Activated T-helper 1 cell treated with anti-CD3 and anti-CD28 coated beads, Interleukin-12 subunit alpha, Interleukin-12 subunit beta, Interleukin-2, Interleukin-4 antibody, amounts not matched to agents 30 ng/mL and 10 ng/mL and 1 ng/mL, durations not matched to agents 14 hours and 24 hours and 36 hours (primary cell): ENCODE data around the gene MICU1. TPM values are rescaled to one million over a fixed set of nuclear protein-coding genes. Genes with fewer than 3 reads are reported as not detected.
"Not testable (repeated sequence)": the region's sequence is repeated elsewhere in the genome, so short reads cannot be mapped to it uniquely, and the experiment has no call there.

Experiments
- DNase-seq: peaks from one replicate; pipeline ENCODE4 v3.0.0; 2021; ENCODE audit warnings: low spot score
- H3K27ac Mint-ChIP-seq: one replicate; pipeline ENCODE4 v1.8.0; 2021; ENCODE audit warnings: mild to moderate bottlenecking, mixed read lengths
- H3K27me3 Mint-ChIP-seq: one replicate; pipeline ENCODE4 v1.8.0; 2022; ENCODE audit warnings: mild to moderate bottlenecking, moderate library complexity, mixed read lengths; ENCODE audit not compliant: insufficient read depth
- H3K36me3 Mint-ChIP-seq: one replicate; pipeline ENCODE4 v1.8.0; 2021; ENCODE audit warnings: low read depth, mixed read lengths
- H3K4me1 Mint-ChIP-seq: one replicate; pipeline ENCODE4 v1.8.0; 2021; ENCODE audit warnings: low read depth, mixed read lengths
- H3K4me3 Mint-ChIP-seq: one replicate; pipeline ENCODE4 v1.8.0; 2021; ENCODE audit warnings: mild to moderate bottlenecking, moderate library complexity, mixed read lengths
- H3K9me3 Mint-ChIP-seq: one replicate; pipeline ENCODE4 v1.8.0; 2021; ENCODE audit warnings: mixed read lengths
- intact Hi-C: fragments of 100-400 bp; cut with micrococcal nuclease; formaldehyde crosslinking; loops from one replicate; pipeline ENCODE4 v1.15.1; 2024
- total RNA-seq: library from RNA; stranded (reverse); gene quantifications from 2 replicates; pipeline ENCODE4 v1.2.3, GENCODE V29; 2022

The MICU1 gene
- total RNA-seq, 1 donor from 2014 or later = 28.4 TPM

GRCh38 chr10:72477463-72477862 is 148.4 kb downstream of the MICU1 start:
- intact Hi-C loops = no loop called here
- H3K4me3 Mint-ChIP-seq = no peak overlapping the region
- no peak for DNase-seq

DNA sequence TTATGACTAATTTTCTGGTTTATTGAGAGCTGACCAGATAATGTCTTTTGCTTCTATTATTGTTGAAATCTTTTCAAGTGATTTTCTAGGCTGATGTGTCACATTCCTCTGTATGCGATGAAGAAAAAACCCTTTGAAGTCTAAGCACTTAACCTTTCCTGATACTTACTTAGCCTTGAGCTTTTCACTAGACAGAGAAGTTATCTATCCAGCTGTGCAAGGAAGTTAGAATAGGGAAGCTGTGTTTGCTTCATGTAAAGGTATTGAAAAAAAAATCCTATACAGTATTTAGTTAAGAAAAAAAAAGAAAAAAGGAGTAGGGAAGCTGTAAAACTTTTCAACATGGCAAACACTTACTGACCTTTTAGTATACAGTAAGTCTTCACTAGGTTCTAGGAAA is 153.6 kb downstream of the MICU1 start:
- no peaks in the 10 kb centered on the region for H3K4me1 Mint-ChIP-seq
- no peak overlapping the region for H3K4me3 Mint-ChIP-seq
- no peaks in the 10 kb centered on the region for H3K9me3 Mint-ChIP-seq
- H3K27ac Mint-ChIP-seq = no peak overlapping the region
- no peaks in the 10 kb centered on the region for H3K27me3 Mint-ChIP-seq
- intact Hi-C loops = no loop called here
- peaks cover 12% of the 10 kb centered on the region for H3K36me3 Mint-ChIP-seq
- no peak for DNase-seq

More at GRCh38 chr10:72477463-72477862, 148.4 kb downstream of the MICU1 start:
- Mint-ChIP-seq H3K27me3 (no peaks in the 10 kb centered on the region), H3K36me3 (peaks cover 7% of the 10 kb centered on the region), H3K4me1 (no peaks in the 10 kb centered on the region), H3K9me3 (no peaks in the 10 kb centered on the region), H3K27ac (no peak overlapping the region)

DNA sequence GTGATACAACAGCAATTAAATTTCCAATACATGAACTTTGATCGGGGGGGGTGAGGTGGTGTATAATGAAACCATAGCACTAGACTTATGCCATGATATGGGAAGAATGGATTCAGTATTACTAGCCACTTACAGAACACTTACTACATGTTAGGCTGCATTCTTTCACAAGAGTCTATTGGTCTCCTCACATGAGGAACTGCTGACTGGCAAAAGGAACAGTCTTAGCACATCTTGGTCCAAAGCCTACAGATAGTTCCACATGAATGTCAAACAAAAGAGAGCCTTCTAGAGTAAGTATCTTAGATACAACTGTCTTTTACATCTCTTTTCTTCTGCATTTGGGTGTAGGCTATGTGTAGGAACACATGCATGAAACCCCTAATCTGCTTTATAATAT is 155.2 kb downstream of the MICU1 start:
- Mint-ChIP-seq H3K4me3 (no peak overlapping the region), H3K4me1 (no peaks in the 10 kb centered on the region), H3K9me3 (no peaks in the 10 kb centered on the region), H3K27ac (no peak overlapping the region), H3K36me3 (peaks cover 11% of the 10 kb centered on the region), H3K27me3 (no peaks in the 10 kb centered on the region)
- intact Hi-C loops = no loop called here
- no peak for DNase-seq

DNA sequence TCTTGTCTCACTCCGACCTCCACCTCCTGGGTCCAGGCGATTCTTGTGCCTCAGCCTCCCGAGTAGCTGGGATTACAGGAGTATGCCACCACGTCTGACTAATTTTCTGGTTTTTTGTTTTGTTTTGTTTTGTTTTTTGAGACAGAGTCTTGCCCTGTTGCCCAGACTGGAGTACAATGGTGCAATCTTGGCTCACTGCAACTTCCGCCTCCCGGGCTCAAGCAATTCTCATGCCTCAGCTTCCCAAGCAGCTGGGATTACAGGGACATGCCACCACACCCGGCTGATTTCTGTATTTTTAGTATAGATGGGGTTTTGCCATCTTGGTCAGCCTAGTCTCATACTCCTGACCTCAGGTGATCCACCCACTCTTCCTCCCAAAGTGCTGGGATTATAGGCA is 158.8 kb downstream of the MICU1 start:
- H3K27ac Mint-ChIP-seq, H3K4me3 Mint-ChIP-seq, H3K36me3 Mint-ChIP-seq, H3K9me3 Mint-ChIP-seq, H3K4me1 Mint-ChIP-seq, H3K27me3 Mint-ChIP-seq, intact Hi-C loops, DNase-seq: not testable (repeated sequence)

- intact Hi-C loops = no loop called here
- Mint-ChIP-seq H3K4me1 (no peaks in the 10 kb centered on the region), H3K36me3 (peaks cover 8% of the 10 kb centered on the region), H3K27ac (no peak overlapping the region), H3K4me3 (no peak overlapping the region), H3K27me3 (no peaks in the 10 kb centered on the region), H3K9me3 (no peaks in the 10 kb centered on the region)
- no peak for DNase-seq
Measured at GRCh38 chr10:72466018-72466417, 159.9 kb downstream of the MICU1 start.

DNA sequence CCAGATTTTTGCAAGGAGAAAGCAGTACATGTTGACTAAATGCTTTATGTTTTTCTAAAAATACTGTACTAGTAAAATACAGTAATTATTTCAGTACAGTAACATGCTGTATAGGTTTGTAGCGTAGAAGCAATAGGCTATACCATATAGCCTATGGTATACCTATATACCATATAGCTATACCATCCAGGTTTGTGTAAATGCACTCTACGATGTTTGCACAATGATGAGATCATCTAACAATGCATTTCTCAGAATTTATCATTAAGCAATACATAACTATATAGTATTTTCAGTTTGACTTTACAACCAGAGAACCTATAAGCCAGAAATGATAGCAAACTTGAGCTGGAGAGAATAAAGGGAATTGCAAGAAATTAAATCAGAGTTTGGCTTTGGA is 161.4 kb downstream of the MICU1 start:
- Mint-ChIP-seq H3K27me3 (no peaks in the 10 kb centered on the region), H3K9me3 (no peaks in the 10 kb centered on the region)

DNA sequence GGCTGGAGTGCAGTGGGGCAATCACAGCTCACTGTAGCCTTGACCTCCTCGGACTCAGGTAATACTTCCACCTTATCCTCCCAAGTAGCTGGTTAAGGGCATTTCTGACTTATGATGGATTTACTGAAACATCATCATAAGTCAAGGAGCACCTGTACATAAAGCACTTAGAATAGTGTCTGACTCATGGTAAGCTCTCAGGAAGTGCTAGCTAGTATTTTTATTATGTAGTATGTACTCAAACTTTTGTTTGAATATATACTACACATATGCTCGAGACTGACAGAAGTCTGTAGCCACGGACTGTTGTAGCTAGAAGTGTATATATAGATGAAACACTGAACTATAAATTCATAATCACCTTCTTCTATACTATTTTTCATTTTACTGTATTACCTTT is 163.6 kb downstream of the MICU1 start:
- DNase-seq = no peak
- intact Hi-C loops = no loop called here
- Mint-ChIP-seq H3K9me3 (no peaks in the 10 kb centered on the region), H3K27ac (no peak overlapping the region), H3K27me3 (no peaks in the 10 kb centered on the region), H3K36me3 (peaks cover 4% of the 10 kb centered on the region), H3K4me3 (no peak overlapping the region), H3K4me1 (no peaks in the 10 kb centered on the region)

More for the DNA sequence above, 161.4 kb downstream of the MICU1 start:
- Mint-ChIP-seq H3K4me1 (no peaks in the 10 kb centered on the region), H3K4me3 (no peak overlapping the region), H3K36me3 (peaks cover 7% of the 10 kb centered on the region), H3K27ac (no peak overlapping the region)
- no peak for DNase-seq
- intact Hi-C loops = no loop called here

- Mint-ChIP-seq H3K27ac (no peak overlapping the region), H3K4me1 (no peaks in the 10 kb centered on the region), H3K27me3 (no peaks in the 10 kb centered on the region), H3K36me3 (peaks cover 4% of the 10 kb centered on the region), H3K9me3 (no peaks in the 10 kb centered on the region), H3K4me3 (no peak overlapping the region)
- DNase-seq = no peak
- intact Hi-C loops = no loop called here
Measured at GRCh38 chr10:72461085-72461484, 164.8 kb downstream of the MICU1 start.

DNA sequence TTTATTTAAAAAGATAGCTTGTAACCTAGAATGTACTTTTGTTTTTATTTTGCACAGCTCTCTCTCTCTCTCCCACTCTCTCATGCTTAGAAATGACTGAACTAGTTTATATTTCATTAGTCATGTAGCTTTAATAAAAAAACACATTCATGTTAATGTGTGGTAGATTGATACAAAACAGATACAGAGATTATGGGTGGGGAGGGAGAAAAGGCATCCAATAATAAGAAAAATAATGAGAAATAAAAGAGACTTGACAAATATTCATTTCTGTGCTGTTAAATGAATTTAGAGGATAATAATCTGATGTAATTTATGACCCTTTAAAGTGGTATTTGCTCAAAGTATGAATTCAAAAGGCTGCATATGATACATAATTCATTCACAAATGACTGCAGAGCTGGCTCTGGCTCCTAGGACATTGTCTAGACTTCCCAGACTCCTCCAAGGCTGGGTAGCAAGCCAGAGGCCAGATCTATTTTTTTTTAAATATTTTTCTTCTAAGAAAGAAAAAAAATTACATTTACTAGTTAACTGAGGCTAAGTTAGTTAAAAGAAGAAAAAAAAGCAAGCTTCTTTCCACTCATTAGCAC is 165.5 kb downstream of the MICU1 start:
- no peak overlapping the region for H3K4me3 Mint-ChIP-seq
- H3K27me3 Mint-ChIP-seq = no peaks in the 10 kb centered on the region
- no peaks in the 10 kb centered on the region for H3K4me1 Mint-ChIP-seq
- intact Hi-C loops = no loop called here
- peaks cover 4% of the 10 kb centered on the region for H3K36me3 Mint-ChIP-seq
- H3K27ac Mint-ChIP-seq = no peak overlapping the region
- H3K9me3 Mint-ChIP-seq = no peaks in the 10 kb centered on the region
- DNase-seq = no peak

DNA sequence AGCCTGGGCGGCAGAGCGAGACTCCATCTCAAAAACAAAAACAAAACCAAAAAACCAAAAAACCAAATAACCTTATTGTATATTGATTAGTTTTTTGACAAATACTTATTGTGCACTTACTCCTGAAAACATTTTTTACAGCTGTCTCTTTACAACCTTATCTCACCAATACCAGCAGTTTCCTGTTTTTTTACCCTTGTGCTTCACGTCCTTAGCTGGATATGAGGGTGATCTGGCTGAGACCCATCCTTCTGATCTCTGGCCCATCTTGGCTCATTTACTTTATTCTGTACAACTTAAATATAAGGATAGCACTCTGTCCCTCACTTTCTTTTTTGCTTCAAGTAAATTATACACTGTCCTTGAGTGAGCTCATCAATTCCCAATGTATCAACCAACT is 166.6 kb downstream of the MICU1 start:
- no peak for DNase-seq
- Mint-ChIP-seq H3K36me3 (peaks cover 2% of the 10 kb centered on the region), H3K27ac (no peak overlapping the region), H3K4me3 (no peak overlapping the region), H3K27me3 (no peaks in the 10 kb centered on the region), H3K9me3 (no peaks in the 10 kb centered on the region), H3K4me1 (no peaks in the 10 kb centered on the region)
- intact Hi-C loops = no loop called here

DNA sequence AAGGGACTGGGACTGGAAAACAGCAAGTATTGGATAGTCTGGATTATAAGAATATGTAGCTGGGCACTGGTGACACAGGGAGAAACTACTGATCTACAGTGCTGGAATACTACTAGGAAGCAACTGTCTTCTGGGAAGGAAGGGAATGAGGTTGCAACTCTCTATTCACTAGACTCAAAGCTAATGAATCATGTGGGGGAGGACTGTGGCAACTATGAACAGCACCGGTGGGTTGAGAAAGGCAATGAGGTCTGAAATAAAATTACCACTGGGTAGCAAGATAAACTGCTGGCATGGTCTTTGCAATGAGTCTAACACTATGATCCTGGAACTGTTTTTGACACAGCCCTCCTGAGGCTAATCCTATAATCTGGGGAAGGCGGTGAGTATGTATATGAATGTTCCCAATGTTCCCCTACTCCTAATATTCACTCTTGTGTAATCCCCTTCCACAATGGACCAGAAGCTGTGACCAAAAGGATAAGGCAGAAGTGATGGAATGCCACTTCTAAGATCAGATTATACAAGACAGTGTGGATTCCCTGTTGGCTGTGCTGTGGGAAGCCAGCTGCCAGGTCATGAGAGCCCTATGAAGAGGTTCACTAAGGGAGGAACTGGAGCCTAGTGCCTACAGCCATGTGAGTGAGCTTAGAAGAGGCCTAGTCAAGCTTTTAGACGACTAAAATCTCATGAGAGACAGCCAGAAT is 169.8 kb downstream of the MICU1 start:
- Mint-ChIP-seq H3K9me3 (no peaks in the 10 kb centered on the region), H3K4me3 (no peak overlapping the region), H3K4me1 (no peaks in the 10 kb centered on the region), H3K27me3 (no peaks in the 10 kb centered on the region), H3K36me3 (peaks cover 2% of the 10 kb centered on the region), H3K27ac (no peak overlapping the region)
- intact Hi-C loops = no loop called here
- DNase-seq = no peak

- no peaks in the 10 kb centered on the region for H3K36me3 Mint-ChIP-seq
- H3K4me1 Mint-ChIP-seq = no peaks in the 10 kb centered on the region
- intact Hi-C loops = no loop called here
- no peaks in the 10 kb centered on the region for H3K9me3 Mint-ChIP-seq
- H3K4me3 Mint-ChIP-seq = no peak overlapping the region
- H3K27ac Mint-ChIP-seq = no peak overlapping the region
- no peak for DNase-seq
- H3K27me3 Mint-ChIP-seq = no peaks in the 10 kb centered on the region
Measured at GRCh38 chr10:72449941-72450441, 175.9 kb downstream of the MICU1 start.

DNA sequence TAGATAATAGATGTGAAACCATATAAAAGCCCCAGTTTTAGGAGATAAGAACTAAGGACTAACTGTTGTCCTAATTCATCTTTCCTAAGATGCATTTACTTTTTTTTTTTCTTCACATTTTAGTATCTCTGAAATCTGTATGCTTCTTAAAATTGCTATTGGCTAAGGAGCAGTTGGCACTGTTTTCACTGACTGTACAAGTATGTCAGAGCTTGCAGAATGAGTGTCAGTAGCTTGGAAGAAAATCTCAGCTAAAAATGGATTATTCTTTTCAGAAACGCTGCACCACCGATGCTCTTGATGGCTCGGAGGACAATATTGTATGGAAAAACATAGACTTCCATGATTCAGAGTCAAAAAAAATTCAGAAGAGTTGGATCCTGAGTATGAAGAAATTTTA is 180.0 kb downstream of the MICU1 start:
- intact Hi-C loops = no loop called here
- Mint-ChIP-seq H3K27ac (no peak overlapping the region), H3K4me1 (no peaks in the 10 kb centered on the region), H3K4me3 (no peak overlapping the region), H3K27me3 (no peaks in the 10 kb centered on the region), H3K36me3 (peaks cover 6% of the 10 kb centered on the region), H3K9me3 (no peaks in the 10 kb centered on the region)
- no peak for DNase-seq
